ENCODE measurements around the gene TNS3. TPM values are rescaled to one million over a fixed set of nuclear protein-coding genes. Genes with fewer than 3 reads are reported as not detected.

Gene TNS3
- total and polyA plus RNA-seq, 4 donors = 40.5 to 140 (median 86.7) TPM

DNA sequence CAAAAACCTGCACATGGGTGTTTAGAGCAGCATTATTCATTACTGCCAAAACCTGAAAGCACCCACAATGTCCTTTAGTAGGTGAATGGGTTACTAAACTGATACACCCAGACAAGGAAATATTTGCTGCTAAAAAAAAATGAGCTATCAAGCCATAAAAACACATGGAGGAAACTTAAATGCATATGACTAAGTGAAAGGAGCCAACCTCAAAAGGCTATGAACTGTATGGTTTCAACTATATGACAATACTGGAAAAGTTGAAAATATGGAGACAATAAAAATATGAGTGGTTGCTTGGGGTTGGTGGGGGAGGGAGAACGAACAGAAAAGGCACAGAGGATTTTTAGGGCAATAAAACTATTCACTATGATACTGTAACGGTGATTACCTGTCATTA, 291.0 kb downstream of the TNS3 start:
- peaks cover 2 to 5% of the 10 kb centered on the region in 2 donors for H3K4me1 ChIP-seq (ENCODE audit: control insufficient read depth in 1 of 2, insufficient read depth in 2 of 2, low read length in 2 of 2)
- peaks cover 4 to 11% of the 10 kb centered on the region in 2 donors for H3K36me3 ChIP-seq (ENCODE audit: control insufficient read depth in 1 of 2, insufficient read depth in 2 of 2, low read length in 1 of 2)
- H3K27ac ChIP-seq (ENCODE audit: low read depth in 1 of 2, low read length in 2 of 2) = peak overlapping the region in 1 of 2 donors; percentile 42
- intact Hi-C loops (cut with DNase I) = loop anchor here in 1 of 2 donors (5.0 kb wide), 1 partner anchor 46 kb away; no protein-coding TSS in a partner anchor
- DNase-seq (no peak), ATAC-seq (ENCODE audit: low FRiP score) (no peak)
- no peaks in the 10 kb centered on the region for H3K9me3 ChIP-seq (ENCODE audit: control insufficient read depth, low read length)
- no peak overlapping the region for H3K4me3 ChIP-seq (ENCODE audit: low read length in 2 of 2)
- 92 to 93% methylated on average over 2 of the region's 2 CpGs for WGBS, 2 donors
- H3K27me3 ChIP-seq (ENCODE audit: control insufficient read depth in 1 of 2, insufficient read depth in 2 of 2, low read length in 1 of 2) = no peaks in the 10 kb centered on the region

DNA sequence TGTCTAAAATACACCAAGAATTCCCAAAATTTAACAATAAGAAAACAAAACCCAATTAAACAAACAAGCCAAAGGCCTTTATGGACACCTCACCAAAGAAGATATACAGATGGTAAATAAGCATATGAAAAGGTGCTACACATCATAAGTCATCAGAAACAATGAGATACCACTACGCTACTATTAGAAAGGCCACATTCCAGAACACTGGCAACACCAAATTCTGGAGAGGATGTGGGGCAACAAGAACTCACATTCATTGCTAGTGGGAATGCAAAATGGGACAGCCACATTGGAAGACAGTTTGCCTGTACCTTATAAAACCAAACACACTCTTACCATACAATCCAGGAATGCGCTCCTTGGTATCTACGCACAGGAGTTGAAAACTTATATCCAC, 291.4 kb downstream of the TNS3 start:
- 98% methylated on average over 3 of the region's 3 CpGs for WGBS, 2 donors
- no peak overlapping the region for H3K27ac ChIP-seq (ENCODE audit: low read depth in 1 of 2, low read length in 2 of 2)
- no peak overlapping the region for H3K4me3 ChIP-seq (ENCODE audit: low read length in 2 of 2)
- H3K9me3 ChIP-seq (ENCODE audit: control insufficient read depth, low read length) = no peaks in the 10 kb centered on the region
- intact Hi-C loops (cut with DNase I) = loop anchor here in 1 of 2 donors (5.0 kb wide), 1 partner anchor 47 kb away; no protein-coding TSS in a partner anchor
- H3K27me3 ChIP-seq (ENCODE audit: control insufficient read depth in 1 of 2, insufficient read depth in 2 of 2, low read length in 1 of 2) = no peaks in the 10 kb centered on the region
- H3K36me3 ChIP-seq (ENCODE audit: control insufficient read depth in 1 of 2, insufficient read depth in 2 of 2, low read length in 1 of 2) = peaks cover 4 to 11% of the 10 kb centered on the region in 2 donors
- DNase-seq (no peak), ATAC-seq (ENCODE audit: low FRiP score) (no peak)
- peaks cover 2 to 3% of the 10 kb centered on the region in 2 donors for H3K4me1 ChIP-seq (ENCODE audit: control insufficient read depth in 1 of 2, insufficient read depth in 2 of 2, low read length in 2 of 2)

DNA sequence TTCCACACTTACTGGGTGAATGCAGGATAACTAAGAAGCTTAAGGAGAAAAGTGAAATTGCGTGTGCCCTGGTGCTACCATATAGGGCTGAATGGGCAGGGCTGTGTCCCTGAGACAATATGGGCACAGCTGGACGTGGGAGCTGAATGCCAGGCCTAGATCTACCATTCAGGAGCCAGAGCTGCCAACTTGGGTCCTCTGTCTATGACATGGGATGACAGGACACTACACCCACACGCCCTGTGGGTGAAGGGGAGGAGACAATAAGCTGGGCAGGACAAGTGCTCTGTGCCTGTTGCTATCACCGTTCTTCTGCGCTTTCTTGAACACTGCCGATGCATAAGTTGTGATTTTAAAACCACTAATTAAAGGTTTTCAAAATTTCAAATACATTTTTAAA, 293.9 kb downstream of the TNS3 start:
- DNase-seq (no peak), ATAC-seq (ENCODE audit: low FRiP score) (no peak)
- no peak overlapping the region for H3K4me3 ChIP-seq (ENCODE audit: low read length in 2 of 2)
- peaks cover 4 to 15% of the 10 kb centered on the region in 2 donors for H3K36me3 ChIP-seq (ENCODE audit: control insufficient read depth in 1 of 2, insufficient read depth in 2 of 2, low read length in 1 of 2)
- H3K4me1 ChIP-seq (ENCODE audit: control insufficient read depth in 1 of 2, insufficient read depth in 2 of 2, low read length in 2 of 2) = peaks cover 0 to 2% of the 10 kb centered on the region in 2 donors
- H3K27me3 ChIP-seq (ENCODE audit: control insufficient read depth in 1 of 2, insufficient read depth in 2 of 2, low read length in 1 of 2) = no peaks in the 10 kb centered on the region
- H3K9me3 ChIP-seq (ENCODE audit: control insufficient read depth, low read length) = no peaks in the 10 kb centered on the region
- WGBS, 2 donors = 88 to 96% methylated on average over 6 of the region's 6 CpGs
- intact Hi-C loops (cut with DNase I) = no loop called here
- no peak overlapping the region for H3K27ac ChIP-seq (ENCODE audit: low read depth in 1 of 2, low read length in 2 of 2)

DNA sequence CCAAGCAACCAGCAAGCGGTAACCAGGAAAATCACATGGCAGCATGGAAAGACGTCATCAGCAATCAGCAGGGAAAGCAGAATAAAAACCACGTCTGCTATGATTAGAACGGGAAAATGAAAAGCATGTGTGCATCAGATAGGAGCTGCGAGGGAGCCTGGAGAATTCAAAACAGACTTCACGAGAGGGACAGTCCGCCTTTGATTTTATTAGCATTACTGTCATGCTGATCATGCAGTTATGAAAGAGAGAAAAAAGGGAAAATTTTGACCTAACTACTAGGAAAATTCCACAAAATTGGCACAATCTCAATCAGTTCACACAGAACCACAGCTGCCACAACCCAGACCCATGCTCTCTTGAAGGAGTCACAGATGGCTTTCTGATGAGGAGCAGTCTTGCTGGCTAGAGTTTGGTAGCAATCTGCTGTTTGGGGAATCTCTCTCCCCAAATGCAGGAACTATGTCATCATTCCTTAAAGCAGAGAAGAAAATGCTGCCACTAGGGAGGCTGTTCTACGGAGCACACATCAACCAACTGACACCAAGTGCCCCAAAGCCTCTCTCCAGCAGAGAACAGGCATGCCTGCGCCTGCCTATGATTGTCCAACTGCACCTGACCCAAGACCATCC, 295.9 kb downstream of the TNS3 start:
- peak overlapping the region in 1 of 2 donors; percentile 6 for H3K27ac ChIP-seq (ENCODE audit: low read depth in 1 of 2, low read length in 2 of 2)
- WGBS, 2 donors = 71 to 79% methylated on average over 9 of the region's 9 CpGs
- DNase-seq (no peak), ATAC-seq (ENCODE audit: low FRiP score) (no peak)
- no peak overlapping the region for H3K4me3 ChIP-seq (ENCODE audit: low read length in 2 of 2)
- intact Hi-C loops (cut with DNase I) = no loop called here
- H3K36me3 ChIP-seq (ENCODE audit: control insufficient read depth in 1 of 2, insufficient read depth in 2 of 2, low read length in 1 of 2) = peaks cover 4 to 16% of the 10 kb centered on the region in 2 donors
- H3K27me3 ChIP-seq (ENCODE audit: control insufficient read depth in 1 of 2, insufficient read depth in 2 of 2, low read length in 1 of 2) = no peaks in the 10 kb centered on the region
- H3K9me3 ChIP-seq (ENCODE audit: control insufficient read depth, low read length) = no peaks in the 10 kb centered on the region
- H3K4me1 ChIP-seq (ENCODE audit: control insufficient read depth in 1 of 2, insufficient read depth in 2 of 2, low read length in 2 of 2) = no peaks in the 10 kb centered on the region

DNA sequence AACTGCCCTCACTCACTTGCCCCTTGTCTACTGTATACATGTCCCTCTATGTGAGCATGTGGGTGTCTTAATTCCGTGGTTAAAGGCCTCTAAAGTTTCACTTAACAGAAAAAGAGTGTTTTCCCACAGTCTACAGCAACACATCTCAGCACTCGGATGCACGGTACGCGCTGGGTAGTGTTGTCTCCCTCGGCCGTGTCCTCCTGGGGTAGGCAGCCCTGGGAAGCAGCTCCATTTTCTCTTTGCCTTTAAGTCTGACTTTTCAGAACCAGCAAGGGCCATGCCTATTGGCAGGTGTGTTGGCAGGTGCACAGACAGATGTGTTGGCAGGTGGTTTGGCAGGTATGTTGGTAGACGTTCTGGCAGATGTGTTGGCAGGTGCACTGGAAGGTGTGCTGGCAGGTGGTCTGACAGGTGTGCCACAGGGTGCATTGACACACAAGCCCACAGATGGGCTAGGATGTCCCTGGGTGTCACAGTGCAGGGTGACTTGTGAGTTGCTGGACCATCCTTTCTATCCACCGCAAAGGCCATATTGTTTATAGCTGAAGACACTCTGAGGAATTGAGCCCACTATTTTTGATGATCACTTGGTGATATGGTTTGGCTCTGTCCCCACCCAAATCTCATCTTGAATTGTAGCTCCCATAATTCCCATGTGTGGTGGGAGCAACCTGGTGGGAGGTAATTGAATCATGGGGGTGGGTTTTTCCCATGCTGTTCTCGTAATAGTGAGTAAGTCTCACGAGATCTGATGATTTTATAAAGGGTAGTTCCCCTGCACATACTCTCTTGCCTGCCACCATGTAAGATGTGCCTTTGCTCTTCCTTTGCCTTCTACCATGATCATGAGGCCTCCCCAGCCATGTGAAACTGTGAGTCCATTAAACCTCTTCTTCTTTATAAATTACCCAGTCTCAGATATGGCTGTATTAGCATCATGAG, 296.9 kb downstream of the TNS3 start:
- Histone ChIP-seq H3K4me1 (ENCODE audit: control insufficient read depth in 1 of 2, insufficient read depth in 2 of 2, low read length in 2 of 2) (no peaks in the 10 kb centered on the region), H3K27me3 (ENCODE audit: control insufficient read depth in 1 of 2, insufficient read depth in 2 of 2, low read length in 1 of 2) (no peaks in the 10 kb centered on the region), H3K27ac (ENCODE audit: low read depth in 1 of 2, low read length in 2 of 2) (no peak overlapping the region), H3K9me3 (ENCODE audit: control insufficient read depth, low read length) (no peaks in the 10 kb centered on the region), H3K36me3 (ENCODE audit: control insufficient read depth in 1 of 2, insufficient read depth in 2 of 2, low read length in 1 of 2) (peaks cover 4 to 16% of the 10 kb centered on the region in 2 donors), H3K4me3 (ENCODE audit: low read length in 2 of 2) (no peak overlapping the region)
- ATAC-seq (ENCODE audit: low FRiP score) = no peak
- no peak for DNase-seq
- WGBS, 2 donors = 94% methylated on average over 11 of the region's 11 CpGs
- intact Hi-C loops (cut with DNase I) = no loop called here

DNA sequence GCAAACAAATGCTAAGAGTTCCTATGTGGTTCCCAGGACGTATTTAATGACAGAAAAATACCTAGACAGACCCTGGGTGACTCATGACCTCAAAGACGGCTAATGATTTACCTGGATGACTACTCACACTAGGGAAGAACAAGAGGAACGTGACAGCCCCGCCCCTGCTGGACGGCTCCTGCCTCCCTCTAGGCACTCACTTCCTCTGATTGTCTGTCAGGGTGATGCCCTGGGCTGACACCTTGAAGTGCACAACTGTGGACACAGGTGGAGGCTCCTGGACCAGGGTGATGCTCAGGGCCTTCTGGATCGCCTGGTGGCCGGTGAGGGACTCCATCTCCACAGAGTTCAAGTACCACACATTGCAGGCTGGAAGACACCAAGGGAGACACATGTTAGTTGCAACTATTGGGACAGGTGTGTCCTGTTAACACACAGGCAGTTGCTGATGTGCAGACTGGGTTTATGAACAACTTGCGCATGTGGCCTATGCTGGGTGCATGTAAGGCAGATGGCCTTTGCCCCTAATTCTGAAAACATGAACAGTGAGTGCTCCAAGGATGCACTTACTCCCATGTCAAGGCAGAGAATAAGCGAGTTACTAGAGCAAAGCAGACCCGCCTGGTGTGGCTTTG, 298.3 kb downstream of the TNS3 start:
- Histone ChIP-seq H3K36me3 (ENCODE audit: control insufficient read depth in 1 of 2, insufficient read depth in 2 of 2, low read length in 1 of 2) (peaks cover 2 to 16% of the 10 kb centered on the region in 2 donors), H3K27ac (ENCODE audit: low read depth in 1 of 2, low read length in 2 of 2) (no peak overlapping the region)
- WGBS, 2 donors = 87 to 89% methylated on average over 10 of the region's 10 CpGs

DNA sequence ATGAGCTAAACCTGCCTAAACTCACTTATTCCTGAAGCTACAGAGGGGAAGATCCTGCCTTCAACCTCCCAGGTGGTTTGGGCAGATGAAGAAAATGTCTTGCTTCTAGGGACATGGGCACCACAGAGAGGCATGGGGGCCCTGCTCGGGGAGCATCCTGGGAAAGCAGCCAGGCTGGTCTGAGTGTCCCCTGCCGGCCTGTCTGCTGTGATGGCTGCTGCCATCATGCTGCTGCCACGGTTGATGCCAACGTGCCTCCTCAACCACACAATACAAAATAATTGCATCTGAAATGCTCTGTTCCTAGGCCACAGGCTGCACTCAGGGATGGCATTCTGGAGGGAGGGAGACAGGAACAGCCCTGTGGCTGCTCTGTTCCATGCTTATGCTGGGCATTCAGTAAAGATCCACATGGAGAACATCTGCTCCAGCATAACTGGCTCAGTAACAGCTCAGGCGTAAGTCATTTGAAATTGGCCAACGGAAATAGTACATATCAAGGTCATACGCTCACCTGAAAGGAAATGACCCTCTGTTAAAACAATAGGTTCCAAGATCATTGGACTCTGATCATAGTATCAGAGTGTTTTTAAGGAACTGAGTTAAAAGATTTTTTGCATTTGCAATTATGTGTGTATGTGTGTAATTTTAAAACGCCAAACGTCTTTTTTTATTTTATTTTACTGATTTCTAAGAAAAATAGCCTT, 299.0 kb downstream of the TNS3 start:
- intact Hi-C loops (cut with DNase I) = no loop called here
- H3K4me1 ChIP-seq (ENCODE audit: control insufficient read depth in 1 of 2, insufficient read depth in 2 of 2, low read length in 2 of 2) = no peaks in the 10 kb centered on the region
- H3K27ac ChIP-seq (ENCODE audit: low read depth in 1 of 2, low read length in 2 of 2) = no peak overlapping the region
- H3K4me3 ChIP-seq (ENCODE audit: low read length in 2 of 2) = no peak overlapping the region
- DNase-seq (no peak), ATAC-seq (ENCODE audit: low FRiP score) (no peak)
- H3K36me3 ChIP-seq (ENCODE audit: control insufficient read depth in 1 of 2, insufficient read depth in 2 of 2, low read length in 1 of 2) = peaks cover 0 to 14% of the 10 kb centered on the region in 2 donors
- no peaks in the 10 kb centered on the region for H3K9me3 ChIP-seq (ENCODE audit: control insufficient read depth, low read length)
- H3K27me3 ChIP-seq (ENCODE audit: control insufficient read depth in 1 of 2, insufficient read depth in 2 of 2, low read length in 1 of 2) = no peaks in the 10 kb centered on the region
- 75 to 82% methylated on average over 9 of the region's 9 CpGs for whole genome bisulfite sequencing, 2 donors

More for the DNA sequence above, 298.3 kb downstream of the TNS3 start:
- Histone ChIP-seq H3K4me1 (ENCODE audit: control insufficient read depth in 1 of 2, insufficient read depth in 2 of 2, low read length in 2 of 2) (no peaks in the 10 kb centered on the region), H3K27me3 (ENCODE audit: control insufficient read depth in 1 of 2, insufficient read depth in 2 of 2, low read length in 1 of 2) (no peaks in the 10 kb centered on the region), H3K4me3 (ENCODE audit: low read length in 2 of 2) (no peak overlapping the region), H3K9me3 (ENCODE audit: control insufficient read depth, low read length) (no peaks in the 10 kb centered on the region)
- ATAC-seq (ENCODE audit: low FRiP score) = no peak
- no peak for DNase-seq
- intact Hi-C loops (cut with DNase I) = no loop called here

DNA sequence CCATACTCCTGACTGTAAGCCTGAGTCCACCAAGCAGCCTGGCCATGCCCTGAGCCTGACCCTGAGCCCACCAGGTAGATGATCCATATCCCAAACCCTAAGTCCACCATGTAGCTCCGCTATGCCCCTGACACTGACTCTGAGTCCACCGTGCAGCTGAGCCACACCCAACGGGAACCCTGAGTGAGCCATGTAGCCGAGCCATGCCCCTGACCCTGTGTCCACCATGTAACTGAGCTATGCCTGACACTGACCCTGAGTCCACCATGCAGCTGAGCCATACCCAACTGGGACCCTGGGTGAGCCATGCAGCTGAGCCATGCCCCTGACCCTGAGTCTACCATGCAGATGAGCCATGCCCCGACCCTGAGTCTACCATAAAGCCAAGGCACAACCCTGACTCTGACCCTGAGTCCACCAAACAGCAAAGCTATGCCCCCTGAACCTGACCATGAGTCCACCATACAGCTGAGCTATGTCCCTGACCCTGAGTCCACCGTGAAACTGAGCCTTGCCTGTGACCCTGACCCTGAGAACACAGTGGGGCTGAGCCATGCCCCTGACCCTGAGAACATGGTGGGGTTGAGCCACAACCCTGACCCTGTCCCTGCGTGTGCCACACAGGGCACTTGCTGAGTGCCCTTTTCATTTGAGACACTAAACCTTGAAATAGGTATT, 299.8 kb downstream of the TNS3 start:
- Histone ChIP-seq H3K4me1 (ENCODE audit: control insufficient read depth in 1 of 2, insufficient read depth in 2 of 2, low read length in 2 of 2) (no peaks in the 10 kb centered on the region), H3K4me3 (ENCODE audit: low read length in 2 of 2) (no peak overlapping the region), H3K36me3 (ENCODE audit: control insufficient read depth in 1 of 2, insufficient read depth in 2 of 2, low read length in 1 of 2) (peaks cover 0 to 14% of the 10 kb centered on the region in 2 donors), H3K27me3 (ENCODE audit: control insufficient read depth in 1 of 2, insufficient read depth in 2 of 2, low read length in 1 of 2) (no peaks in the 10 kb centered on the region), H3K9me3 (ENCODE audit: control insufficient read depth, low read length) (no peaks in the 10 kb centered on the region), H3K27ac (ENCODE audit: low read depth in 1 of 2, low read length in 2 of 2) (no peak overlapping the region)
- ATAC-seq (ENCODE audit: low FRiP score) (no peak), DNase-seq (no peak)
- WGBS, 2 donors = 96 to 100% methylated on average over 7 of the region's 7 CpGs
- intact Hi-C loops (cut with DNase I) = no loop called here

Data from aorta (tissue), 5 donors.